Stimulated activated CD8-positive, alpha-beta memory T cell treated with anti-CD3 and anti-CD28 coated beads, Interleukin-12 subunit alpha, Interleukin-12 subunit beta, amount 100 ng/mL, for 24 hours (primary cell): ENCODE results near the gene ZNF750.
A peak's percentile ranks its signal among the peaks of the same experiment; 100 is the strongest.

Experiments used
- DNase-seq: peaks from one replicate; pipeline ENCODE4 v3.0.0-alpha.2; 2020; ENCODE audit errors: extremely low read depth

ZNF750 gene

DNA sequence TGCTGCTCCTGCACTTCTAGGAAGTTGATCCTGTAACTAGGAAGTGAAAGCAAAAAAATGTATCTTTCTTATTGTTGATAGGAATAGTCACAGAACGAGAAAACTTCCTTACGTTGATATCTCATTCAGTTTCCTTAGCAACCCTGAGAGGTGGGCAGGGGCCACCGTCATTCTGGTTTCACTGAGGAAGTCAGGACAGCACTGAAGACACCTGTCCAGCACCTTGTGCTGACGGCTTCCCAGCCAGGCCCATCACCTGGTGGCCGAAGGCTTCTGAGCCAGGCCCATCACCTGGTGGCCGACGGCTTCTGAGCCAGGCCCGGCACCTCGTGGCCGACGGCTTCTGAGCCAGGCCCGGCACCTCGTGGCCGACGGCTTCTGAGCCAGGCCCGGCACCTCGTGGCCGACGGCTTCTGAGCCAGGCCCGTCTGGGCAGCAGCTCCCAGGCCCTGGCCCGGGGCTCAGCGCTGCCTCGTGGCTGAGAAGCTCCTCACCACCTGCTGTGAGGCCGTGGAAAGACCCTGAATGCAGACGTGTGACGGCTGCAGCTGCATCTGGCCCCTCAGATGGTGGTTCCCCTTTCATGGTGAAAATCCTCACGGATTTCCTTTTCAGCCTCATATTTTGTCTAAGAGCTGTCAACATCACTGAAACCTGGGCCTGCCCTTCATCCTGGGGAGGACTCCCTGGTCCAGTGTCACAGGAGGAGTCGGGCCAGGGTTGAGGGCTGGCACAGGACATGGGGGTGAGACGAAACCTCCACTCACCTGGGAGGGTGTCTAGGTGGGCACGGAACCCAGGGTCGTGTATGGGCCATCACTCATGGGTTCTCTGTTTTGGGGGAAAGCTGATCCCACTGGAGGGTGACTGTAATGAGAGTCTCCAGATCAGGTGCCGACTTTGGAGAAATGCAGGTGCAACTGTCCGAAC, 33.0 kb upstream of the ZNF750 start:
- DNase-seq, result no peak

DNA sequence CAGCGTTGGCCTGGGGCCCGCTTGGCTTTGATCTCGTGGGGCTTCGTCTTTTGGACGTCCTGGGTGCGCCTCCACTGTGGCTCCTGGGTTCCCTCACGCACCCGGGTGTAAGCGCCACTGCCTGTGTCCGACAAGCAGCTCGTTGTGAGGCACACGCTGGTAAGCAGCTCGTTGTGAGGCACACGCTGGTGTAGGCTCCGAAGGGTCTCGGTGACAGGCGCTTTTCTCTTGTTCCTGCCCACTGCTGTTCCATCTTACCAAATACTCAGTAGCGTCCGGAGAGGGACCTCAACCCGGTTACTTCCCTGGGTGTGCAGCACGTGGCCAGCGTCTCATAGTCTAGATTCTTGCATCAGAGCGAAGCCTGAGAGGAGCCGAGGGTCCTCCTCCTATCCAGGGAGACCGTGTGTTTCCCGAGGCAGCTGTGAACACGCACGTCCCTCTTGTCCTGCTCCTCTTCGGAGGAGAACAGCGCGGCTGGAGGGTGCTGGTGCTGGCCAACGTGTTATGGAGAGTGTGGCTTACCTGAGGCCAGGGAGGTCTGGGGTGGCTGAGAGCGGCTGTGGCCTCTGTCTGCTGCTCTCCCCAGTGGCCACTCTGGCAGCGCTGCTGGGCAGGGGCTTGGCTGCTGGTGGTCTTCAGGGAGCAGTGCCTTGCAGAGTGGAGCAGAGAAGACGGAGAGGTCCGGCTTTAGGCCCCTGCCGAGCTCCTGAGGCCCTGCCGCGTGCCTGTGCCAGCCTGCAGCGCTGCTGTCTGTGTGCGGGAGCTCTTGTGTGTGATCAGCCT, 32.1 kb upstream of the ZNF750 start:
- no peak for DNase-seq

DNA sequence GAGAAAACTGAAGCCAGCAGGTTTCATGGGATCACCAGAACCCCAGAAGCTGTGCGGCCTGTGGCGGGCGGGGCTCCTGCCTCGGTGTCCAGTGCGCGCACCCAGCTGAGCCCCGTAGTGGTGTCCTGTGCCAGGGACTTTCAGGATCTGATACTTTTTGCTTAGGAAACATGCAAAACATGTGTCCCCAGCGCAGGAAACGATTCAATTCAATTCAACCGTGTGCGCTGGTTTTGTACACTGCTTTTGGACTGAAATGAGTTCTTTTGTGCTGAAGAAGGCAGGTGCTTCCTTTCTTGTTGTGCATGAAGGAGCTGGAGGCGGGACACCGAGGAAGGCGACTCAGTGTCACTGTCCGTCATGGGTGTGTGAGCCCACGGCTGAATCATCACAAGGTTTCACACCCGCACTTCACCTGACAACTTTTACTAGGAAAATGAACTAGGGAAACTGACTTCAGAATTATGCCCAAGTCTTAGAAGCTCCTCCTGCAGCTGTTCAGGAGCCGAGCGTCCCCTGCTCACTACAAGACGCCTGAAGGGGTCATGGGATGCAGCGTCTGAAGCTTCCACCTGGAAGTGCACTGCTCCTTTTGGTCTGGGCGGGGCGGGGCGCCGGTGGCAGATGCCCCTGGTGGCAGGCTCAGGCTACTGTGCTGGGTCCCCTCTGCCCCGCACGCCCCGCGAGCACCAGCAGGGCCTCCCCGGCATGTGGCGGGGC, 31.4 kb upstream of the ZNF750 start:
- DNase-seq, result no peak

DNA sequence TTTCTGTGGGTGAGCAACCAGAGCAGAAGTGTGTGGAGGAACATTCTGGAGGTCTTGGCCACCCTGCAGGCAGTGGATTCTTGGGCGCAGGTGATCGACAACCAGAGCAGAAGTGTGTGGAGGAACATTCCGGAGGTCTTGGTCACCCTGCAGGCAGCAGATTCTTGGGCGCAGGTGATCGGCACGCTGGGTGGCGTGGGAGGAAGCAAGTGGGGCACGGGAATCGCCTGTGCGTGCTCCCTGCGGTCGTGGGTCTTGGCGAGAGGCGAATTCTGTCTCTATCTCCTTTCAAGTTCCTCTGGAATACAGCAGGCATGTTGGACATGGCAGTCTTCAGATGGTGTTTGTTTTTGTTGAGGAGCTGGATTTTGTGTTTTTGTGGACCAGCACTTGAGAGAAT, 30.7 kb upstream of the ZNF750 start:
- no peak for DNase-seq

DNA sequence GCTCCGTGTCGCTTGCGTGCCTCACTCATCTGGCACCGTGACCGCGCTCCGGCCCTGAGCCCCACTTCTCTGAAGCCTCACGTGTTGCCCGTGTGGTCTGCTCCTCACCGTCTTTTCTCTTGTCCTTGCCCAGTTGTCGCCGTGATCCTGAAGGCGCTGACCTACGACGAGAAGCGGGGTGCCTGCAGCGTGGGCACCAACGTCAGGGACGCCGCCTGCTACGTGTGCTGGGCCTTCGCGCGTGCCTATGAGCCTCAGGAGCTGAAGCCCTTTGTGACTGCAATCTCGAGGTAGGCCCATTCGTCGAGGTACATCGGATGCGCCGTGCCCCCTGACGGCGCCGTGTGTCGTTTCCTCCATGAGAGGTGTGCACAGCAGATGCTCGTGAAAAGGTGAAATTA, 30.3 kb upstream of the ZNF750 start:
- DNase-seq, result no peak

DNA sequence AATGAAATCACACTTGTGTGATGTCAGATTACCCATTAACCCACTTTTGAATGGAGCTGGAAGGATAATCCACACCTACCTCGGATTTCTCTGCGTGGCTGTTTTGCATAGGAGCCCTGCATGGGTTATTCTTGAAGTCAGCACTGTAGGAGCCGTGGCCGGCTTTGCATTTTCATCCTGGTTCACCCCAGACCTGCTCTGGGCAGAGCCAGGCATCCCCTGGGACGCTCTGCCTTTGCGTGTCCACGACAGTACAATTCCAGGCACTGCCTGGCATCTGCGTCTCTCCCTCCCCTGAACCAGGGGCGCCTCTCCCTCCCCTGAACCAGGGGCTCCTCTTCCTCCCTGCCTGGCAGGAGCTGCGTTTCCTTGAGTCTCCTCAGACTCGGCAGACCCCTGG, 29.7 kb upstream of the ZNF750 start:
- DNase-seq, result no peak

DNA sequence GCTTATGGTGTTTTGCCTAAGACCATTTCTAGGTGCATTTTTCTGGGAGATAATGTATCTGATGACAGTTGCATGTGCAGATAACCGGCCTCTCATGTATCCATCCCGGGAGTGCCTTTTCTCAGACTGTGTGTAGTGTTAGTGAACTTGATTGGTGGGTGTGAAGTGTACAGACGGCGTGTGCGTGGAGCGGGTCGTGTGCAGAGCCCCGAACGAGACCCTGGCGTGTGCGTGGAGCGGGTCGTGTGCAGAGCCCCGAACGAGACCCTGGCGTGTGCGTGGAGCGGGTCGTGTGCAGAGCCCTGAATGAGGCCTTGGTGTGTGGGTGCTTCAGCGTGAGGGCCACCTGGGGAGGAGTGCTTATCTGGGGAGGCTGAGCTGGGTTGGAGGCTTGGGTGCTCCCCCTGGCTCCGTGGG, 28.9 kb upstream of the ZNF750 start:
- DNase-seq, result no peak

DNA sequence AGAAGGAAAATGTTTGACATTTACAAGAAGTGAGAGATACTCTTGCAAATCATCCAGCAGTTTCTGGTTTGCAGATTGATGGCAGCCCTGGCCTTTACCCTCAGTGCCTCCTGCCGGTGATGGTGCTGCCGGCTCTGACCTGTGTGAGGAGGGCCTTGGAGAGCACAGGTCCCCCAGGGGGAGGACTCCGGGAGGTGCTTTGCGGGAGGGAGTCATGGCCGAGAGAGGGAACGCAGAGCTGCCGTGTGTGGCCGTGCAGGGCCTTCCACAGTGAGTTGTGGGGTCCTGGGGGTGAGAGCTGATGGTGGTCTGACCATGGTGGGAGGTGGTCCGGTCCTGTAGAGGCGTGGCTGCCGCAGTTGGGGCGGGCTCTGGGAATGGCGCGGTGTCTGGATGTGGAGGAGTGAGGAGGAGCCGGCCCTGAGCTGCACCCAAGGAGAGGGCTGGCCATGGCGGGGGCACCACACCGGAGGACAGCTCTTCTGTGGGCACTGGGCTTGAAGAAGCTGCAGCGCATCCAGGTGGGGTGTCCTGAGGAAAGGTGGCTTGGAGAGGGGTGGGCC, 28.0 kb upstream of the ZNF750 start:
- DNase-seq, result no peak

DNA sequence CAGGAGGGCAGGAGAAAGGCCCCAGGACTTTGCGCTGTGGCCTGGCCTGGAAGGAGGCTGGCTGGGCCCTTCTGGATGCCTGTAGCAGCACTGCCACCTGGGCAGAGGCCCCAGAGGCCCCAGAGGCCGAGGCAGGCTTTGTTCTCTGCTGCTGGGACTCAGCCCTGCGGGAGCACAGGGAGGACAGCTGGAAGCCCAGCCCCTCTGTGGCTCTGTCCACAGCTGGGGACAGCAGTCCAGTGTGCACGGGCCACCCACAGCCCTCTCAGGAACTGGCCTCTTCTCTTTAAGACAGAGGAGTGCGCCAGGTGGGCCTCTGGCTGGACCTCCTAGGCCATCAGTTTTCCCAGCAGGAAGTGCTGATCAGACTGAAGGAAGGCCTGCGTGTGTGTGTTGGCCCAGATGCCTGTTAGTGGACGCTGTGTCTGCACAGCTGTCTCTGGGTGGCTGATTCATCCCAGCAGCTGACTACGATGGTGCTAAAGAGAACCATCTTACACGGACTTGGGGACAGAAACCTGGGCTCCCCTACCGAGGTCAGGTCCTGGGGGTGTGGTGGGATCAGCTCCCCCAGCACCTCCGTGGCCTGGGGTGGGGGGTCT, 26.9 kb upstream of the ZNF750 start:
- no peak for DNase-seq

DNA sequence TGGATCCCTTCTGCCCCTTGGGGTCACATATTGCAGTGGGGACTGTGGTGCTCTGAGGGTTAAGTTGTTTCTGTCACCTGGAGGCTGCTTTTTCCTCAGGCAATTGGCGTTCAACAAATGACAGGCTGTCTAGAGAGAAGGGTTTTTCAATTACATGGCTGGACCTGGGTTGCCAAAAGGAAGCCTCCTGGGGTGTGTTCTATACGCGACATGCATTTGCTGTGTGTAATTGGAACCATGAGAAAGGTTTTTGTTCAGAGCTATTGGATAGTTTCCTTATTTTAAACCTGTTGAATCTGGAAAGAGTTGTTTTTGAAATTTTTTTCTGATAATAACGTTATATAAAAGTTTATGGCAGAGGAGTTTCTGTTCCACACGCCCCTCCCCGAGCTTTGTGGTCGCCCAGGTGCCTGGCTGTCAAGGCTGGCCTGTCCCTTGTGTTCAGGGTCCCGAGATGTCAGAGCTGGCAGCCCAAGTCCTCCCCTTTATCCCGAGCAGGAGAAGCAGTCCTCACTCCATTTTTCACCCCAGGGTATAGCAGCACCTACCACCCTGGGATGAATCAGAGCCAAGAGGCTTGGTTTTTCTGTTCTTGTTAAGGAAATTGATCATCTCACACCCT, 26.1 kb upstream of the ZNF750 start:
- no peak for DNase-seq

DNA sequence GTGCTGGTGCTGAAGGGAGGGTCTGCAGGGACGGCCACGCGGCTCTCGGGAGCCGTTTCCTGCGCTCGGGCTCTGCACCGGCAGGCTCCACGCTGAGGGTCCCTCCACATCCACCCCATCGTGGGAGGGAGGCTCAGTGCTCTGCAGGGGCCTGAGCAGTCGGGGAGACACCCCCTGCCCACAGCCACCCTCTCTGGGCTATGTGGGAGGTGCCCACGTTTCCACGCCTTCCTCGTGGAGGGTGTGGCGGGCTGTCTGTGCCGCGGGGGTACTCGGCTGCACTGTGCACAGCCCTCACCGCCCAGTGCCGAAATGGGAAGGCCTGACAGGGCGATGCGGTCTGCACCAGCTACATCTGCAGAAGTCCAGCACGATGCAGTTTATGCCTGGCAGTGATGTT, 25.5 kb upstream of the ZNF750 start:
- no peak for DNase-seq

DNA sequence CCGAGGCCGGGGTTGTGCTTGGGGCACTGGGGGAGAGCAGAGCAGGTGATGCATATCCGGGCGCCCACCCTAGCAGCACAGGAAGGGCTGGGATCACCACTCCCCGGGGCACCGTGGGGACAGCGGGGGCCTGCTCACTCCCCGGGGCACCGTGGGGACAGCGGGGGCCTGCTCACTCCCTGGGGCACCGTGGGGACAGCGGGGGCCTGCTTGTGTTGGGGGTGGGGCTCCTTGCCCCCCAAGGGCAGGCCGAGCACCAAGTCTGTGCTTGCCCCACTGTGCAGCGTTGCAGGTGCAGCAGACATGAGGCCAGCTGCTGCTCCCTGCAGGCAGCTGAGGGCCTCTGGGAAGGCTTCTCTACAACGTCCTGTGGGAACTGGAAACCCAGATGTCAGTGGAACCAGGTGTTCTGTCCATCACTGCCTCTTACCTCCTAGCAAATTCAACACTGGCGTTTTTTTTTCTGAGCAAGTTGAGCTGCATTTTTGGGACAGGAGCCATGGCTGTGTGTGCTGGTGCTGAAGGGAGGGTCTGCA, 25.0 kb upstream of the ZNF750 start:
- DNase-seq, result no peak

DNA sequence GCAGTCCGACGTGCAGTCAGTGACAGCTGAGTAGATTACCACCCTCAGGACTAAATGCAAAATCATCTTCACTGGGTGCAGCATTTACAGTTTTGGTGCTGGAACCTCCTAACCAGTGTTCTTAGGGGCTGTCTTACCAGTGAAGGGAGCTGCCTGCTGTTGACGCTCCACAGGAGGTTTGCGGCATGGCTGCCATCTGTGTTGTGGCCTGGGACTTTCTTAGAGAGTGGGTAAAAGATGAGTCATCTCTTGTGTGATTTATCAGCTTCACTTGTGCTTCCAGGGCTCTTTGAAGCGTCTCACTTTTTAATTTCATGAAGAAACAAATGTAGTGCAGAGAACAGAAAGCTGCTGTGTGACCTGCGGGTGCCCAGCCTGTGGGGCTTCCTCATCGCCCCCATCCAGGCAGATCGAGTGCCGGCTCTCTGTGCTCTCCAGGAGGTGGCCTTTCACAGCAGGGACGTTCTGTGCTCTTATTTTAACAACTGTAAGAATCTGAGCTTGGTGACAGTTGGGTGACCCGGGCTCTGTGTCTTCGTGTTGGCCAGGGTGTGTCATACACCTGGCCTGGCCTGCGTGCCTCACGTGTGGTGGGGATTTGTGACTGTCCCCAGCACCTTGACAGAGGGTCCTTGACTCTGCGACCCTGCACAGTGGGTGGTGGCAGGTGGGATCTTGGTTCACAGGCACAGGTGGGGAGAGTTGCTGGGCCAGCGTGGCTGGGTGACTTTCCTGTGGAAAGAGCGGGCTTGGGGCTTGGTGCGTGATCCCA, 24.3 kb upstream of the ZNF750 start:
- peak; percentile 69 for DNase-seq

DNA sequence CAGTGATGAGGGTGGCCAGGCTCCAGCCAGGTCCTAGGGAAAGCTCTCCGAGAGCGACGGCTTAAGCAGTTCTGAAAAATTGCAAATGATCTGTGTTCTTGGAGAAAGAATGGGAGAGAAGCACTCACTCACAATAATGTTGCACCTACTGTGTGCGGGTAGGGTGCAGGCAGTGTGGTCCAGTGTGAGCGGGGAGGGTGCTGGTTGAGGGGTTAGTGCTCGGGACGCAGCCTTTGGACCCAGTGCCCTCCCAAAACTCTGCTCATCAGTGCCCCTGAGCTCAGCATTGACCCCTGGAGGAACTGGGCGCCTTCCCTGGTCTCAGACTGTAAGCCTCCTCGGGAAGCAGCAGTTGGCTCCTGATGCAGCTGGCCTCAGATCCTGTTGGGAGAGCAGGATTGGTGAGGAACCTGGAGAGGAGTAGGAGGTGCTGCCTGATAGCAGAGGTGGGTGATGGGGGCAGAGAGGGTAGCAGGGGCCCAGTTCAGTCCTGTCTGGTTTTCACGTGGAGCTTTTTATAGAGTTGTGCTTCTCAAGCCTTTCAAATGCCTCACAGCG, 23.6 kb upstream of the ZNF750 start:
- no peak for DNase-seq

DNA sequence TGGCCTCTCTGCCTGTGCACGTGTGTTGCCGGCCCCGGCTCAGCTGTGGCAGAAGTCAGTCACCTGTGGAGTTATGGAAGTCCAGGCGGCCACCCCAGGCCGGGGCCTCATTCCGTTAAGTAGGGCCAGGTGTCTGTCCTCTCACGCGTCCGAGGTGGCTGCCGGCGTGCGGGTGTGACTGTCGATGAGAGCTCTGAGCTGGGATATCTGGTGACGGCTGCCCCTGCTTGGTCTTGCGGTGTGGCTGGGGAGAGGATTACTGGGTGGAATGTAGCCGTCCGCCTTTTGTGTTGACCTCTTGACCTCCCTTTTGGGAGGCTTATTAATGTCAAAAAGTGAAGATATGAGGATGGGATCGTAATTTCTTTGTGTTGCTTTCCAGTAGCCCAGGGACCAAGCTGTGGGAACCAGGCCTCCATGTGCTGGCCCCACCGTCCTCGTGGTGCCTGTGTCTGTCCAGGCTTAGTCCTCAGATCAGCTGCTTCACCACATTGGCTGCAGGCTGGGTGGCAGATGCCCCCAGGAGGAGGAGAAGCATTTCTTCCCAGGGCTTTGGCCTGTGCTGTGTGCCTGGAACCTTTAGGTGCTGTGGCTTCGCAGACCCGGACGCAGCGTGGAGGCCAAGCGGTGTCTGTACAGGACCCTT, 23.0 kb upstream of the ZNF750 start:
- DNase-seq, result no peak

DNA sequence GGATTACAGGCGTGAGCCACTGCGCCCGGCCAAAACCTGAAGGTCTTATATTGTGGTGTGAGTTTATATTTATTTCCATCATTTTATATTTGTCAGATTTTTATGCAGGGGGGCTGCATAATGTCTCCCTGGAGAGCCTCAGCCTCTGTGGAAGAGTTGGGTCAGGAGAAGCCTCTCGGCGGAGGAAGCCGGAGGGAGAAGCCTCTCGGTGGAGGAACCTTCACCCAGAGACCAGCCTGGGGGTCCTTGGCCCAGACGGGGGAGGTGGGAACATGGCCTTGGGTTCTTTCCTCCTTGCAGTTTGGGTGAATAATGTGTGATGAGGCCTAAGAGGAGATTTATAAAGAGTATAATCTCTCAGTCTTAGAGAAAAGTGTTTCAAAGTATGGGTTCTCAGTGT, 22.4 kb upstream of the ZNF750 start:
- no peak for DNase-seq

DNA sequence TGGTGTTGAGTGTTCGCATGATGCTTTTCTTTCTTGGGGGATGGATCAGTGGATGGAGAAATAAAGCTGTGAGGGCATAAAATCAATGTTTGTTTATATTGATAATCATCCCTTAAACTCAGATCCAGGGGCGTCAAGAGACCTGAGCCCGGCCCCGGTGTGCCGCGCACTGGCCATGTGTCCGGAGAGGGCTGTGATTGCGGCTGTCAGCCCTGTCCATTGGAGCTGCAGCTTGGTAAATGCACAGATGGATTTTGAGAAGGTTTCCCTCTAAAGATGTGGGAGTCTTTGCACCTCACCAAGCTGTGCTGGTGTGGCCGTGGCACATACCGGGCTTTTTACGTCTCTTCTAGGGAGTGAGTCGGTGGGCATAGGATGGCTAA, 21.6 kb upstream of the ZNF750 start:
- DNase-seq, result no peak

DNA sequence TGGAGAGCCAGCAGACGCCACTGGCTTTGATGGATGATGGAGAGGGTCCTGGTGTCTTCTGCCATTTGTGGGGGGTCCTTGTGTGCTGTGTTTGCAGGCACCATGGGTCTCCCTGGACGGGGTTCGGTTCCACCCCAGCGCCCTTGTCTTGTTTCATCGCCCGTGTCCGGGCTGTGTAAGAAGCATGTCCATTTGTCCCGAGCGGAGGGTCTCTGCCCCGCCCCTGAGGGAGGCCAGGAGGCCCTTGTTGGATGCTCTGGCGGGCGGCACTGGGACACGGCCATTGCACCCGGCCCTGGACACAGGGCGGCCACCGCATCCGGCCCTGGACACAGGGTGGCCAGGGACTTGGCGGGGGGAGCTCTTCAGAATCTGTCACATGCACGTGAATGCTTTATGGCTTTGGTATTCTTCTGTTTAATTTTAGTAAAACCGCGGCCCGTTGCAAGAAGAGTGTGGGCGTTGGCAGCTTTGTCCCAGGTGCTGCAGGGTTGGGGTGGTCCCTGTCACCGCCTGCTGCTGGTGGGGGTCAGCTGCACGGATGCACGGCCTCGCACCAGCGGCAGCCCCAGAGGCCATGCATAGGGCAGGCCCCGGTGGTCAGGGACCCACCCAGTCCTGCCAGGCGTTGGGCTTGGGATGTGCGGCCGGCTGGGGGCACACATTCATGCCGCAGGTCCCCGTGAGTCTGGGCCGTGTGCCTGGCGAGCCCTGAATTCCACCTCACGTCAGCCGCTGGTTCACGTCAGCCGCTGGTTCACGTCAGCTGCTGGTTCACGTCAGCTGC, 21.0 kb upstream of the ZNF750 start:
- DNase-seq, result no peak
